Coronary artery (tissue), 2 donors: Measurements from ENCODE around the gene AUH.
A peak's percentile ranks its signal among the peaks of the same experiment; 100 is the strongest.

ENCODE experiments used
- DNase-seq: peaks from one replicate; pipeline ENCODE4 v3.0.0-alpha.2; 2017; ENCODE audit warnings: low spot score
- H3K27ac ChIP-seq, 2 donors: fragments of 200-600 bp; sonication (generic); one replicate each; pipeline ENCODE4 v1.5.1; 2016 to 2019
- H3K4me3 ChIP-seq: fragments of 200-600 bp; sonication (generic); 2 replicates; pipeline ENCODE4 v1.5.1; 2016; ENCODE audit warnings: mild to moderate bottlenecking, moderate library complexity
- TF ChIP-seq, protein P1 (sequence below): fragments of 200-600 bp; sonication (generic); IDR thresholded peaks from one replicate; pipeline ENCODE4 v1.5.1; 2019; ENCODE audit warnings: antibody characterized with exemption

Gene AUH

GRCh38 chr9:91301161-91301560 is 60.6 kb downstream of the AUH start:
- DNase-seq: no peak
- Histone ChIP-seq H3K4me3 (no peak overlapping the region), H3K27ac (peak overlapping the region in 1 of 2 donors; percentile 39)
- TF ChIP-seq, protein P1, sequence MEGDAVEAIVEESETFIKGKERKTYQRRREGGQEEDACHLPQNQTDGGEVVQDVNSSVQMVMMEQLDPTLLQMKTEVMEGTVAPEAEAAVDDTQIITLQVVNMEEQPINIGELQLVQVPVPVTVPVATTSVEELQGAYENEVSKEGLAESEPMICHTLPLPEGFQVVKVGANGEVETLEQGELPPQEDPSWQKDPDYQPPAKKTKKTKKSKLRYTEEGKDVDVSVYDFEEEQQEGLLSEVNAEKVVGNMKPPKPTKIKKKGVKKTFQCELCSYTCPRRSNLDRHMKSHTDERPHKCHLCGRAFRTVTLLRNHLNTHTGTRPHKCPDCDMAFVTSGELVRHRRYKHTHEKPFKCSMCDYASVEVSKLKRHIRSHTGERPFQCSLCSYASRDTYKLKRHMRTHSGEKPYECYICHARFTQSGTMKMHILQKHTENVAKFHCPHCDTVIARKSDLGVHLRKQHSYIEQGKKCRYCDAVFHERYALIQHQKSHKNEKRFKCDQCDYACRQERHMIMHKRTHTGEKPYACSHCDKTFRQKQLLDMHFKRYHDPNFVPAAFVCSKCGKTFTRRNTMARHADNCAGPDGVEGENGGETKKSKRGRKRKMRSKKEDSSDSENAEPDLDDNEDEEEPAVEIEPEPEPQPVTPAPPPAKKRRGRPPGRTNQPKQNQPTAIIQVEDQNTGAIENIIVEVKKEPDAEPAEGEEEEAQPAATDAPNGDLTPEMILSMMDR: no peak

DNA sequence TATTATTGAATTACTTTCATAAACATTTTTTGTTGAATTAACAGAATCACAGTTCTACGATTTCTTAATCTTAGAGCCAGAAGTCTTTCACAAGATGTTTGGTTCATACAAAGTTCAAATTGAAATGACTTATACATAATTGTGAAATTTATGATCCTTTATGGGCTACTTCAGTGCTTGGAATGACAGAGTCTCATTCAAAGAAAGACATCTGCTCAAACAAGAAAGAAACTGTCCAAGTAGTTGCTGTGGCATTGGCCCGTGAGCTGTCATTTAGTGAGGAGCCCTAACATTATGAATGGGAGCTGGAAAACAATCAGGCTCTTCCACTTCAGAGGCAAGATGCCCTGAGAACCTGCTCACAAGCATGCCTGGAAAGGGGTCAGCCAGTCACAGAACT is 63.4 kb downstream of the AUH start:
- DNase-seq: no peak
- H3K4me3 ChIP-seq: no peak overlapping the region
- H3K27ac ChIP-seq: no peak overlapping the region
- TF ChIP-seq, protein P1: no peak

DNA sequence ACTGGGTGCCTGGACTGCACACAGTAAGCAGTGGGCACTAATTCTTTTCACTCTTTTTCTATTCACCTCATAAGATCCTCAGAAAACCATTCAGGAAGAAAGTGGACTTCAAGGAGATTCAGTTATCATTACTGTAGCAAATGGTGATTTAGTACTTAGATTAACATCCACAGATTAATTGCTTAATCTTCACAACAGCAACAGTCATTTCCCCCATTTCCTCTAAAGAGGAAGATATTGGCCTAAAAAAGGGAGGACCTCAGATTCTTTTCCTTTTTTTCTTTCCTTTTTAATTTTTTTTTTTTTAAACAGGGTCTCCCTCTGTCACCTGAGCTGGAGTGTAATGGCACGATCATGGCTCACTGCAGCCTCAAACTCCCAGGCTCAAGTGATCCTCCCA is 64.4 kb downstream of the AUH start:
- H3K27ac ChIP-seq: no peak overlapping the region
- TF ChIP-seq, protein P1: no peak
- DNase-seq: no peak
- H3K4me3 ChIP-seq: no peak overlapping the region

DNA sequence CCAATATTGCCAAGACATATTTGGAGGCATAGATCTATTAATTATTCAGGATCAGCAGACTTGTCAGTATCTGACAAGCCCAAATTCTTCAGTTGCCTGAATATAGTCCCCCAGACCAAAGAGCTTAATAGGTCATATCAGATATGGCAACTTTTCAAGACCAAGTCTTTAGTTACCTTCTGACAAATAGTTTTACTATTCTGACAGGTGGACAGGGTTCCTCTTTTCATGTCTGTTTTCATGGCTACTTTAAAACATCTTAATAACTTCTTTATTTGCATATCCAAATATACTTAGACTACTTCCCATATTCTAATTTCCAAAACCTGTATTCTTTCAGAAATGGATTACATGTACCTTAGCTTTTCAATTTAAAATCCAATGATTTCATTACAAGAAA is 65.4 kb downstream of the AUH start:
- H3K4me3 ChIP-seq: no peak overlapping the region
- H3K27ac ChIP-seq: no peak overlapping the region
- TF ChIP-seq, protein P1: no peak
- no peak for DNase-seq

GRCh38 chr9:91295357-91295756 is 66.4 kb downstream of the AUH start:
- TF ChIP-seq, protein P1: no peak
- H3K27ac ChIP-seq: no peak overlapping the region
- H3K4me3 ChIP-seq: no peak overlapping the region
- no peak for DNase-seq

GRCh38 chr9:91291866-91292265 is 69.9 kb downstream of the AUH start:
- H3K4me3 ChIP-seq: no peak overlapping the region
- no peak for DNase-seq
- no peak overlapping the region for H3K27ac ChIP-seq
- TF ChIP-seq, protein P1: no peak

DNA sequence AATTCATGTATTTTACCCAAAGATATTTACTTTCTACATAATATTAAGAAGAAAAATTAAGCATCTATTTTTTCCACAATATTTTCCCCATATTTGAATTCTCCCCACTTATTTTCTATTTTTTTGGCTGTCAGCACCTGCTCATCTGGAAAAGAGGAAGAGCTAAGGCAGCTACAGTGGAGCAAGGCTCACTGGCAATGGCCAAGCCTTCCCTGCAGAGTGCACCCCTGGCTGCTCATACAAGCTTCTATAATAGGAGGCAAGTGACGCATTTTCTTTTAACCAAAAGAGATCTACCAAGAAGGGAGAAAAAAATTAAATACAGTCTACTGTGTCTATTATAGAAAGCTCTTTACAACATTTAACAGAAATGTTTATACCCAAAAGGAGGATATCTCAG is 72.5 kb downstream of the AUH start:
- no peak for DNase-seq
- Histone ChIP-seq H3K27ac (no peak overlapping the region), H3K4me3 (no peak overlapping the region)
- TF ChIP-seq, protein P1: no peak
